Mesendoderm (in vitro differentiated cells): ENCODE data around the gene SEL1L3.

Experiments
- DNase-seq: peaks from one replicate; pipeline ENCODE4 v3.0.0; 2013
- H2AK5ac ChIP-seq: 2 replicates; pipeline ENCODE4 v1.6.1; 2013; ENCODE audit warnings: low read length, inconsistent platforms
- H2BK120ac ChIP-seq: 2 replicates; pipeline ENCODE4 v1.6.1; 2013; ENCODE audit warnings: low read depth, mild to moderate bottlenecking, low read length, moderate library complexity, mixed read lengths
- H2BK15ac ChIP-seq: replicated peaks from 2 replicates; pipeline ENCODE4 v1.6.1; 2013; ENCODE audit warnings: low read depth, mild to moderate bottlenecking, moderate library complexity
- H2BK5ac ChIP-seq: 2 replicates; pipeline ENCODE4 v1.6.1; 2013; ENCODE audit warnings: low read length, inconsistent platforms
- H3K18ac ChIP-seq: 2 replicates; pipeline ENCODE4 v1.6.1; 2013; ENCODE audit warnings: mild to moderate bottlenecking, low read length, mixed read lengths
- H3K23ac ChIP-seq: one replicate; pipeline ENCODE4 v1.6.1; 2013; ENCODE audit warnings: low read length
- H3K27ac ChIP-seq: 2 replicates; pipeline ENCODE4 v1.5.1; 2013; ENCODE audit warnings: low read depth, mild to moderate bottlenecking, inconsistent platforms, low read length, moderate library complexity
- H3K27me3 ChIP-seq: 2 replicates; pipeline ENCODE4 v1.6.1; 2013; ENCODE audit warnings: low read length, control low read depth, mild to moderate bottlenecking, inconsistent platforms; ENCODE audit not compliant: insufficient read depth, poor library complexity
- H3K36me3 ChIP-seq: 2 replicates; pipeline ENCODE4 v1.6.1; 2013; ENCODE audit warnings: low read length, inconsistent platforms; ENCODE audit not compliant: control insufficient read depth, insufficient read depth
- H3K4ac ChIP-seq: one replicate; pipeline ENCODE4 v1.6.1; 2013; ENCODE audit warnings: low read depth, mild to moderate bottlenecking, low read length, moderate library complexity
- H3K4me1 ChIP-seq: 2 replicates; pipeline ENCODE4 v1.6.1; 2013; ENCODE audit warnings: low read depth, low read length, inconsistent platforms; ENCODE audit not compliant: control insufficient read depth
- H3K4me2 ChIP-seq: 2 replicates; pipeline ENCODE4 v1.6.1; 2013; ENCODE audit warnings: low read length
- H3K4me3 ChIP-seq: 2 replicates; pipeline ENCODE4 v1.5.1; 2013; ENCODE audit warnings: mild to moderate bottlenecking, low read length
- H3K56ac ChIP-seq: one replicate; pipeline ENCODE4 v1.6.1; 2013; ENCODE audit warnings: low read length
- H3K79me1 ChIP-seq: 2 replicates; pipeline ENCODE4 v1.6.1; 2013; ENCODE audit warnings: low read length, inconsistent platforms
- H3K79me2 ChIP-seq: 2 replicates; pipeline ENCODE4 v1.6.1; 2013; ENCODE audit warnings: mild to moderate bottlenecking, low read length; ENCODE audit not compliant: control insufficient read depth, insufficient read depth
- H3K9ac ChIP-seq: 2 replicates; pipeline ENCODE4 v1.6.1; 2013; ENCODE audit warnings: low read length, inconsistent platforms
- H4K5ac ChIP-seq: one replicate; pipeline ENCODE4 v1.6.1; 2013; ENCODE audit warnings: low read length
- H4K8ac ChIP-seq: one replicate; pipeline ENCODE4 v1.6.1; 2013; ENCODE audit warnings: low read depth, mild to moderate bottlenecking, control low read depth, low read length, moderate library complexity
- WGBS: extraction: QIAGEN DNeasy Blood & Tissue Kit; methylation state at CpG from one replicate; pipeline ENCODE4 v1.1.7; 2013; ENCODE audit warnings: low lambda C conversion rate, missing lambda C conversion rate; ENCODE audit not compliant: insufficient coverage; ENCODE audit errors: extremely low coverage; 5-methylcytosine and 5-hydroxymethylcytosine counted together

The SEL1L3 gene

DNA sequence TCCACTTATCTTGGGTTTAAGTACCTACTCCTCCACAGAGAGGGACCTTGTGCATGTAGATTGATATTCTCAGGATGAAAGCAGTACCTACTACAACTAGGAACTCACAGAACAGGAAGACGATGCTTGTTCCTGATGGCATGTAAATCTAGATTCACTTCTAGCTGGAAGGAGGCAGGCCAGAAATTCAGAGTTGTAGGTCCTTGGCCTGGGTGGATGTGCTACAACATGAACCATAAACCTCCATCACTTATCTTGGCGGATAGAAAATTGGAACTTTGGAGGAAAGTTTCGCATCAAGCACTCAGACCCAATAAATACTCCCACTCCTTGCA is 41.9 kb upstream of the SEL1L3 start:
- no peak for DNase-seq
- Histone ChIP-seq H3K9ac (no peak overlapping the region), H2AK5ac (no peak overlapping the region), H3K4ac (no peak overlapping the region), H3K4me1 (no peaks in the 10 kb centered on the region), H3K4me3 (no peak overlapping the region), H3K79me1 (no peaks in the 10 kb centered on the region), H3K36me3 (no peaks in the 10 kb centered on the region), H3K79me2 (no peaks in the 10 kb centered on the region), H2BK15ac (no peak overlapping the region), H3K23ac (no peak overlapping the region), H4K5ac (no peak overlapping the region), H3K18ac (no peak overlapping the region), H3K56ac (no peak overlapping the region), H4K8ac (no peak overlapping the region), H3K4me2 (no peak overlapping the region), H2BK5ac (no peak overlapping the region), H2BK120ac (no peak overlapping the region), H3K27me3 (no peaks in the 10 kb centered on the region), H3K27ac (no peak overlapping the region)
- WGBS = no CpG with 5 or more reads among the region's 3 CpGs

DNA sequence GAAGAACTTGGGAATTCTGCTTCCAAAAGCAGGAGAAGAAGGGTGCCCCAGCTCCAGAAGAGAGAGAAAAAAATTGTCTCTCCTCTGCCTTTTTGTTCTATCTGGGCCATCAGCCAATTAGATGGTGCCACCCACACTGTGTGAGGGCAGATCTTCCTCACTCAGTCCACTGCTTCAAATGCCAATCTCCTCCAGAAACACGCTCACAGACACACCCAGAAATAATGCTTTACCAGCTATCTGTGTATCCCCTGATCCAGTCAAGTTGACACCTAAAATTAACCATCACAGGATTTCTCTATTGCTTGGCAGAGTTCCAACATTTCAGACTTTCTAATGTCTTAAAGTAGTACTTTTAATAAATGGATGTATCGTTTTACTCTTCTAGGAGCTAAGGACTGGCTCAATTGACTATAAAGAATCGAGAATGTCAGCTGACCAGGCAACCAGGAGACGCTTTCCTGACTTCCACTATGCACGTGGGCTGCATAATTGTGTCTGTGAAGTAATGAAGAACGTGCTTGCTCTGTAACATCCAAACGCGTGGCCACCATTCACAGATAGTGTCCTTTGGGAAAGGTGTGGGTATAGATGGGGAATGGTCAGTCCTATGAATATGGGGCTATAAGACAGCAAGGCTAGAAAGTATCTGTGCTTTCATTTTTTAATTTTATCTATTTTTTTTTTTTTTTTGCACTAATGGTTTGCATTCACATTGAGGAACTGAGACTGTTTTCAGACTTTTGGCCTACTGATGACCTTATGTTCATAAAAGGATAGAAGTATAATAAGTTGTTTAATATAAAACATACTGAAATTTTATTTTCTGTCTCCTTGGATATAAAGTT is 41.3 kb upstream of the SEL1L3 start:
- H3K79me2 ChIP-seq = no peaks in the 10 kb centered on the region
- H2AK5ac ChIP-seq = no peak overlapping the region
- no peak overlapping the region for H3K4me2 ChIP-seq
- no peak overlapping the region for H3K18ac ChIP-seq
- no peak overlapping the region for H4K5ac ChIP-seq
- no peak for DNase-seq
- no peak overlapping the region for H4K8ac ChIP-seq
- no peak overlapping the region for H3K4ac ChIP-seq
- no peaks in the 10 kb centered on the region for H3K4me1 ChIP-seq
- H2BK15ac ChIP-seq = no peak overlapping the region
- no peak overlapping the region for H3K9ac ChIP-seq
- WGBS = no CpG with 5 or more reads among the region's 8 CpGs
- H3K56ac ChIP-seq = no peak overlapping the region
- H3K4me3 ChIP-seq = no peak overlapping the region
- H3K27ac ChIP-seq = no peak overlapping the region
- H3K27me3 ChIP-seq = no peaks in the 10 kb centered on the region
- H3K36me3 ChIP-seq = no peaks in the 10 kb centered on the region
- no peak overlapping the region for H3K23ac ChIP-seq
- H2BK120ac ChIP-seq = no peak overlapping the region
- no peaks in the 10 kb centered on the region for H3K79me1 ChIP-seq
- H2BK5ac ChIP-seq = no peak overlapping the region

DNA sequence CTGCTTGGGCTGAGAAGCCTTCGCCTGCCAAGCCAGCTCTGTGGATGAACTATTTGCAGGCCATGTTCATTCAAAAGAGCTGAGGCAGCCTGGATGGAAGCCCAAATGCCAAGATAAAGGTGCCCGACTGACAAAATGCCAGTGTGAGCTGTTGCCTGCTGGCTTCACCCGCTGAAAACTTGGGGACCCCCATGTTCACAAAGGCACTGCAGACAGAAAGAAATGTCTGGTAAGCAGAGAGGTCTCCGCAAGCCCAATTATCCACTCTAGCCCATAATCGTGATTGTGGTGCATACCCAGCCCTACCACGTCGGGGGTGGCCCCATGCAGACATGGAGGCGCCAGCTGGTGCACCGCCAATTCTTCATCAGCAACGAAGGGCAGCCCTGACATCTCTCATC is 38.2 kb upstream of the SEL1L3 start:
- Histone ChIP-seq H3K36me3 (no peaks in the 10 kb centered on the region), H3K18ac (no peak overlapping the region), H3K23ac (no peak overlapping the region), H2BK120ac (no peak overlapping the region), H3K79me2 (no peaks in the 10 kb centered on the region), H3K4ac (no peak overlapping the region), H2AK5ac (no peak overlapping the region), H3K27me3 (no peaks in the 10 kb centered on the region), H3K56ac (no peak overlapping the region), H3K79me1 (no peaks in the 10 kb centered on the region), H4K8ac (no peak overlapping the region), H2BK5ac (no peak overlapping the region), H3K27ac (no peak overlapping the region), H2BK15ac (no peak overlapping the region), H4K5ac (no peak overlapping the region), H3K4me3 (no peak overlapping the region), H3K9ac (no peak overlapping the region), H3K4me2 (no peak overlapping the region), H3K4me1 (no peaks in the 10 kb centered on the region)
- no peak for DNase-seq
- WGBS = no CpG with 5 or more reads among the region's 10 CpGs

DNA sequence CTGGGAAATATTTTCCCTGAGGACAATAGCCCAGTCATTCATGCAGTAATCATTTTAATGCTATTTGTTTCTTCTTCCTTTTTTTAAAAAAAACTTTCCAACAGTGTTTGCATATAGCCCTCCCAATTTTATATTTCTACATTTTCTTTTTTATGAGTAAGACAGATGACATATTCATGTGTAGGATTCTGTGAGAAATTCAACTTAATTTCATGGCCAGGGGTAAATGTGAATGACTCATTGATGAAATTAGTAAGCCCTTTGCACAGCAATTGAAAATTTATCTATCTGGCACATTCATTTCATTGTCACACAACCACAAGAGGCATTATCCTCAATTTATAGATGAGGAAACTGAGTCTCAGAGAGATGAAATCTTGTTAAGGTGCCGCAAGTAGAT is 37.5 kb upstream of the SEL1L3 start:
- Histone ChIP-seq H3K4me1 (no peaks in the 10 kb centered on the region), H3K4ac (no peak overlapping the region), H3K23ac (no peak overlapping the region), H3K79me2 (no peaks in the 10 kb centered on the region), H3K4me3 (no peak overlapping the region), H3K56ac (no peak overlapping the region), H2BK5ac (no peak overlapping the region), H2BK120ac (no peak overlapping the region), H3K27ac (no peak overlapping the region), H3K27me3 (no peaks in the 10 kb centered on the region), H3K18ac (no peak overlapping the region), H3K9ac (no peak overlapping the region), H3K79me1 (no peaks in the 10 kb centered on the region), H2AK5ac (no peak overlapping the region), H4K8ac (no peak overlapping the region), H3K36me3 (no peaks in the 10 kb centered on the region), H2BK15ac (no peak overlapping the region), H3K4me2 (no peak overlapping the region), H4K5ac (no peak overlapping the region)
- DNase-seq = no peak
- WGBS = no CpG with 5 or more reads among the region's 1 CpG

DNA sequence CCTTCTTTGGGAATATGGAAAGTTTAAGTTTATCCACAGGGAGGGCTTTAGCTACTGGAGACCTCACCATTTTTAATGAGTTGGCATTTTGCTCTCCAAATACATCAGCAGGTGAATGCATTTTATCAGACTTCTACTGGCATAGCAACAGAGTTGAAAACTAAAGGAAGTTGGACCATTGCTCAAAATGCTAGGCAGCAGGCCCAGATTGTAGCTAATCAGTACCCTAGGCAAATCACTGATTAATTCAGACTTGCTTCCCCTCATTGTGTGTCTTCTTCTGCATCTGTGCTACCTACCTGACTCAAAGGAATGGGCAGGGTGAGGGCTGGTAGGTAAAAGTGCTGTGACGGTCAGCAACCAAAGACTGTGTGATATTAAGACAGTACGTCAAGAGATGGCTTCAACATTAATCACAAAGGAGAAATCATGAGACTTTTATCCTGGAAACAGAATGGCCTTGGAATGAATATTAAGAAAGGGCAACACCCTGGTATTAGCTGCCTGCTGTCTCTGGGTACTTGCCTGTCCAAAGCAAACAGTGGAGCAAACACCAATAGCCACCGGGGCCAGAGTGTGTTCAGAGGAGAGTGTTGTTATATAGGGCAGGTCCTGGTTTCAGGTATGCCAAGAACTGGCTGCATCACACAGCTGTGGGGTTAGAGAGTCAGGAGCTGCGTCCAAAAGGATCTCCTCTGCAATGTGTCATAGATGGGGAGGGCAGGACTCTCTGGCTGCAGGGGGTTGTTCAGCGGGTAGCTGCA is 34.2 kb upstream of the SEL1L3 start:
- H3K27me3 ChIP-seq = no peaks in the 10 kb centered on the region
- WGBS = no CpG with 5 or more reads among the region's 5 CpGs
- no peaks in the 10 kb centered on the region for H3K79me2 ChIP-seq
- H3K36me3 ChIP-seq = no peaks in the 10 kb centered on the region
- no peak overlapping the region for H2BK120ac ChIP-seq
- H4K8ac ChIP-seq = no peak overlapping the region
- no peaks in the 10 kb centered on the region for H3K79me1 ChIP-seq
- no peak overlapping the region for H3K9ac ChIP-seq
- H2BK5ac ChIP-seq = no peak overlapping the region
- DNase-seq = no peak
- H3K18ac ChIP-seq = no peak overlapping the region
- no peak overlapping the region for H2BK15ac ChIP-seq
- peaks cover under 1% of the 10 kb centered on the region for H3K4me1 ChIP-seq
- no peak overlapping the region for H3K4me2 ChIP-seq
- H3K4me3 ChIP-seq = no peak overlapping the region
- no peak overlapping the region for H3K56ac ChIP-seq
- H4K5ac ChIP-seq = no peak overlapping the region
- H3K4ac ChIP-seq = no peak overlapping the region
- H3K27ac ChIP-seq = no peak overlapping the region
- no peak overlapping the region for H2AK5ac ChIP-seq
- no peak overlapping the region for H3K23ac ChIP-seq
